HG03469 (cell line): ENCODE results near the gene KCNQ1.

Experiments used
- ATAC-seq: cut with Tn5 transposase; IDR thresholded peaks from one replicate; pipeline ENCODE4 v1.9.1; 2021; ENCODE audit warnings: mild to moderate bottlenecking, moderate library complexity, moderate number of reproducible peaks; ENCODE audit not compliant: unreplicated experiment

Gene KCNQ1, protein sequence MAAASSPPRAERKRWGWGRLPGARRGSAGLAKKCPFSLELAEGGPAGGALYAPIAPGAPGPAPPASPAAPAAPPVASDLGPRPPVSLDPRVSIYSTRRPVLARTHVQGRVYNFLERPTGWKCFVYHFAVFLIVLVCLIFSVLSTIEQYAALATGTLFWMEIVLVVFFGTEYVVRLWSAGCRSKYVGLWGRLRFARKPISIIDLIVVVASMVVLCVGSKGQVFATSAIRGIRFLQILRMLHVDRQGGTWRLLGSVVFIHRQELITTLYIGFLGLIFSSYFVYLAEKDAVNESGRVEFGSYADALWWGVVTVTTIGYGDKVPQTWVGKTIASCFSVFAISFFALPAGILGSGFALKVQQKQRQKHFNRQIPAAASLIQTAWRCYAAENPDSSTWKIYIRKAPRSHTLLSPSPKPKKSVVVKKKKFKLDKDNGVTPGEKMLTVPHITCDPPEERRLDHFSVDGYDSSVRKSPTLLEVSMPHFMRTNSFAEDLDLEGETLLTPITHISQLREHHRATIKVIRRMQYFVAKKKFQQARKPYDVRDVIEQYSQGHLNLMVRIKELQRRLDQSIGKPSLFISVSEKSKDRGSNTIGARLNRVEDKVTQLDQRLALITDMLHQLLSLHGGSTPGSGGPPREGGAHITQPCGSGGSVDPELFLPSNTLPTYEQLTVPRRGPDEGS

DNA sequence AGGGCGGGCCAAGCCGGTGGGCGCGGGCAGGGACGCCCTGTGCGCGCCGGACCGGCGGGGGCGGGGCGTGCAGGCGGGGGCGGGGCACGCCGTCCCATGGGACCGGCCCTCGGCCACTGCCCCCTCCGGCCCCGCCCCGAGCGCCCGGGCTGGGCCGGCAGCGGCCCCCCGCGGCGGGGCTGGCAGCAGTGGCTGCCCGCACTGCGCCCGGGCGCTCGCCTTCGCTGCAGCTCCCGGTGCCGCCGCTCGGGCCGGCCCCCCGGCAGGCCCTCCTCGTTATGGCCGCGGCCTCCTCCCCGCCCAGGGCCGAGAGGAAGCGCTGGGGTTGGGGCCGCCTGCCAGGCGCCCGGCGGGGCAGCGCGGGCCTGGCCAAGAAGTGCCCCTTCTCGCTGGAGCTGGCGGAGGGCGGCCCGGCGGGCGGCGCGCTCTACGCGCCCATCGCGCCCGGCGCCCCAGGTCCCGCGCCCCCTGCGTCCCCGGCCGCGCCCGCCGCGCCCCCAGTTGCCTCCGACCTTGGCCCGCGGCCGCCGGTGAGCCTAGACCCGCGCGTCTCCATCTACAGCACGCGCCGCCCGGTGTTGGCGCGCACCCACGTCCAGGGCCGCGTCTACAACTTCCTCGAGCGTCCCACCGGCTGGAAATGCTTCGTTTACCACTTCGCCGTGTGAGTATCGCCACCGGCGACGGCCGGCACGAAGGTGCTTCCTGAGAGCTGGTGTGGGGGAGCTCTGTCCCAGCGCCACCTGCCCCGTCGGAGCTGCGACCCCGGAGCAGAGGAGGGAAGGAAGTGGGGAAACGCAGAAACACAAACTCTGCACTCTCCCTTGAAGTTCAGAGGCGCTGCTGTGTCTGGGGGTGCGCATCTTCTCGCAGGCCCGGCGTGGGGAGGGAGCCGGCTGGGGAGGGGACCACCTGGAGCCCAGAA is at the start of gene KCNQ1:
Gene KCNQ1, plus strand, starts transcription at position 188 of the 925 bp plus-strand sequence. Its CDS starts 91 bp downstream, at position 279.
- no peak for ATAC-seq

DNA sequence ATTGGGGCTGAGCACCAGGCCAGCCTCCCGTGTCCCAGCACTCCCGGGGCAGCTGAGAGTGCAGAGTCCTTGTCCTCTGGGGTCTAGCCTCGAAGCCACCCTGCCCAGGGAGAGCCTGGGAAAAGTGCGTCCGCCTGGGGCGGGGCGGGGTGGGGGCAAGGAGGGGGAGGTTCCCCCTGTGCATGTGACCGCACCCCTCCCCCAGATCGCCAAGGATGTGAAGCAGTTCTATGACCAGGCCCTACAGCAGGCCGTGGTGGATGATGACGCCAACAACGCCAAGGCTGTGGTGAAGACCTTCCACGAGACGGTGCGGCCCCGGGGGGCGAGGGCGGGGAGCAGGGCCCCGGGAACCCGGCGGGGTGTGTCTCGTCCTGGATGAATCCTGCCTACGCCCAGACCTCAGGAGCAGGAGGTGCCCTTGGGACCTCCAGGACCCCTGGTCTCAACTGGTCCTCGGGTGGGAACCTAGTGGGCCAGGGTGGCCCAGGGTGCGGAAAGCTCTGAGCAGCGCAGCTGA is 49.5 kb upstream of the KCNQ1 start:
- no peak for ATAC-seq

DNA sequence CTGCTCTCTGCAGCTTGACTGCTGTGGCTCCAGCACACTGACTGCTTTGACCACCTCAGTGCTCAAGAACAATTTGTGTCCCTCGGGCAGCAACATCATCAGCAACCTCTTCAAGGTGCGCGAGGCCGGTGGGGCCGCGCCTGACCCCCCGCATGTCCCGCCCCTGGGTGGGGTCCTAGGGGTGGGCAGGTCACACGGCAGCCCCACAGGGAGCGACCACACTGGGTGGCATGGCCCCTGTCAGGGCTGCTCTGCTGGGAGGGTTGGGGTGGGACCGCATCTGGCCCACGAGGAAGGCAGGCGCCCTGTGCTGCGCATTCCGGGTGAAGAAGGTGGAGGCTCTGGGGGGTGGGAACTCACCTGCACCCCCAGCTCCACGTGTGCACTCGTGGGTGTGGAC is 49.0 kb upstream of the KCNQ1 start:
- ATAC-seq, result no peak

DNA sequence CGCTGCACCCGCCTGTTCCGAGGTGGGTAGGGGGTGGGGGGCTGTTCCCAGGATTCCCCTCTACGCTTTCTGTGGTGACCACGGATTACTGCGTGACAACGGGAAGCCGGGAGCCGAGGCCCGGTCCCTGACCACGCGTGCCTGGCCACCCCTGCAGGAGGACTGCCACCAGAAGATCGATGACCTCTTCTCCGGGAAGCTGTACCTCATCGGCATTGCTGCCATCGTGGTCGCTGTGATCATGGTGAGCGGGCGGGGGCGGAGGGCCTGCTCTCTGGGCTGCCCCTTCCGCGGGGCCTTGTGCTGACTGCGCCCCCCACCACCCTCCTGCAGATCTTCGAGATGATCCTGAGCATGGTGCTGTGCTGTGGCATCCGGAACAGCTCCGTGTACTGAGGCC is 48.3 kb upstream of the KCNQ1 start:
- ATAC-seq, result no peak

DNA sequence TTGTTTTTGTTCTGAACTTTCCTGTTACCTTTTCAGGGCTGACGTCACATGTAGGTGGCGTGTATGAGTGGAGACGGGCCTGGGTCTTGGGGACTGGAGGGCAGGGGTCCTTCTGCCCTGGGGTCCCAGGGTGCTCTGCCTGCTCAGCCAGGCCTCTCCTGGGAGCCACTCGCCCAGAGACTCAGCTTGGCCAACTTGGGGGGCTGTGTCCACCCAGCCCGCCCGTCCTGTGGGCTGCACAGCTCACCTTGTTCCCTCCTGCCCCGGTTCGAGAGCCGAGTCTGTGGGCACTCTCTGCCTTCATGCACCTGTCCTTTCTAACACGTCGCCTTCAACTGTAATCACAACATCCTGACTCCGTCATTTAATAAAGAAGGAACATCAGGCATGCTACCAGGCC is 47.8 kb upstream of the KCNQ1 start:
- no peak for ATAC-seq

DNA sequence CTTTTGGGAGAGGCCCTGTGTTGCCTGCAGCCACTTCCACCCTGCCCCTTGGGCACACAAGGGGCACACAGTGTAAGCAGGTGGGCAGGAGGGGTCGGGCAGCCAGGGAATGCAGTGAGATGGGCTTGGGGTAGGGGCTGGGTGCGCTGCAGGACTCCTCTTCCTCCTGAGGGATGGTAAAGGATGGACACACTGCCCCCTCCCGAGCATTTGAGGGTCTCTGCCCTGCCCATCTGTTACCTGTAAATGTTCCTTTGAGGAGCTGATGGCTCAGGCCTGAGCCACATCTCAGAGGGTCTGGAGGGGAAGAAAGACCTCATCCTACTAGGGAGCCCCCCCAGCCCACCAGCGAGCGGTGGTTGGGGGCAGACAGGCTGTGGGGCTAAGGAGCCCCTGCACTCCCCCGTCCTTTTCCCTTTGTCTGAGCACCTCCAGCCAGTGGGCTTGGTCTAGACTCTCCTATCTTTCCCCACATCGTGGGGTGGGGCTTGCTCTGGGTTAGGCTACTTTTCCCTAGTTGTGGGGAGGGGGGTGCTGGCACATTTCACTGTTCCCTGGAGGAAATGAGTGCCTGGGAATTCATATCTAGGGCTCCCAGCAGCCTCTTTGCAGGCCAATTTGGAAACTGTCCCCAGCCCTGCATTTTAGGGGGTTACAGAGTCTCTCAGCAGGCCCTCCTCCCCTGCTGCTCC is 46.0 kb upstream of the KCNQ1 start:
- no peak for ATAC-seq

DNA sequence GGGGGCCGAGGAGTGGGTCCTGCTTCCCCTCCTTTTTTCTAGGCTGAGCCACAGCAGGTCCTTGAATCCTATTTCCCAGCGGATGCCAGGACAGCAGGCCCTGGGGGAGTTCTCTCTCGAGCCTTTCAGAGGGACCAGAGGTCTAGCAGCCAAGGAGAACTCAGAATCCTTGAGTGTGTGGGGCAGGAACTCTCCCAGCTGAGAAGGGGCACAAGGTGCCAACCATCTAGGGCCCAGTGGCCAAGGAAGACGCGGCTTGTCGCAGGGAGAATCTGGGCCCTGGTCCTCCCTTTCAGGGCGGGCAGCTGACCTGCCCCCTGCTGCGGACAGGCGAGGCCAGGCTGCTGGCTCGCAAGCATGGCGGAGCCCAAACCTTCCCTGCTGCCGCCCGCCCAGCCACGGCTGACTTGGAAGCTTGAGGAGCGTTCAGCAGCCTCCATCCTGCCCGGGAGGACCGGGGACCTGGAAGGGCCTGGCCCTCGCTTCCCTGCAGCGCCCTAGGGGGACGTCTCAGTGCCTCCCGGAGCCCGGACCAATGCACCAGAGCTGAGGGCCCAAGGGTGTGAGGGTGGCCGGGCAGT is 45.2 kb upstream of the KCNQ1 start:
- ATAC-seq, result no peak

DNA sequence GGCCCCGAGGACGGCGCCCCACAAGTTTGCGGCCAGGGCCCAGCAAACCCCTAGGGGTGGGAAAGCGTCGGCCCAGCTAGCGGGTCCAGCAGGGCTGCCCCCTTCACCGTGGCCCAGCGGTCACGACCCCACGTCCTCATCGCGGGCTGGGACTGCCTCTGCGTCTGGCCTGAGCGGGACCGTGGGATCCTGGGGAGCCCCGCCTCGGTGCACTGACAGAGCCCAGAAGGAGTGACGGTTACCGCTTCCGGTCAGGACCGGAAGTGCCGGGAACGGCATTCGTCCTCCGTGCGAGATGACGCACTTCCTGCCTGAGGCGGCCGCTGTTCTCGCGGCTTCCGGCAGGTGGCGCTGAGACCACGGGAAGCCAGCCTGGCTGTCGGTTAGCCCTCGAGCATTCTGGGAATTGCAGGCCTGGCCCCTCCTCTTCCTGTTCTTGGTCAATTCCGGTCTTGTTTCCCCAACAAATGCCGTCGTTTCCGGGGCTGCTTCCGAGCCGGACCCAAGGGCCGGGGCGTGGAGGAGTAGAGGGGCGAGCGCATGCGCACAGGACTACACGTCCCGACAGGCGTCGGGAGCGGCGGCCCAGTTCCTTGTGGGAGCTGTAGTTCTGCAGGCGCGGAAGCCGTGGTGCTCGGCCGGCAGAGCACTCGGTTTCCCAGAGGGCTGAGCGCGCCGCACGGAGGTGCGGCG is 44.6 kb upstream of the KCNQ1 start, which contains the start of gene TSSC4:
Gene TSSC4, plus strand, starts transcription at position 682 of the 693 bp plus-strand sequence. CDS start 1,884 bp downstream, outside the sequence.
- ATAC-seq, result peak; percentile 77

DNA sequence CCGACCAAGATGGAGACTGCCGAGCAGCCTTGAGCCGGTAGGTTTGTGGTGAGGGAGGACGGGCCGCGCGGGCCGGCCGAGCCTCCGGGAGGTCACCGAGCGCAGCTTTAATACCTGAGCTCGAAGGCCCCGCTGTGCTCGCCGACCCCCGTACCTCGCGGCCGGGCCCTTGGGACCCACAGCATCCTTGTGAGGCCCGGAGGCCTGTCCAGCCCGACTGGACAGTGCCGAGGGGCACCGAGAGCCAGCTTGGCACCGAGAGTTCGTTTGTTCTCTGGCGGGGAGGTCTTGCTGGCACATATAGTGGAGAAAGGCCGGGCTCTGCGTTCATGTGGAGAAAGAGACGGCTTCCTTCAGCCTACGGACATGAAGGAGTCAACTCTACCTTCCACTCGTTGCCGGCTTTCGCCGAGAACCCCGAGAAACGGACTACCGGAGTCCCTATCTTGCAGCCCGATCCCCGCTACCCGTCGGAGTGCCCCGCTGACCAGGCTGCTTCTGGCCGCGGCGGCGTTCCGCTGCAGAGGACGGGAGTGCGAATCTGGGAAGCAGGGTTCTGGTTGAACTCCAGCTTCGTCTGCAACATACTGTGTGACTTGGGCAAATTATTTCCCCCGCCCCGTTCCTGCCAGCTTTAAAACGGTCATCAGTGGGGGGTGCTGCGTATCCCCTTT is 43.9 kb upstream of the KCNQ1 start:
- no peak for ATAC-seq

DNA sequence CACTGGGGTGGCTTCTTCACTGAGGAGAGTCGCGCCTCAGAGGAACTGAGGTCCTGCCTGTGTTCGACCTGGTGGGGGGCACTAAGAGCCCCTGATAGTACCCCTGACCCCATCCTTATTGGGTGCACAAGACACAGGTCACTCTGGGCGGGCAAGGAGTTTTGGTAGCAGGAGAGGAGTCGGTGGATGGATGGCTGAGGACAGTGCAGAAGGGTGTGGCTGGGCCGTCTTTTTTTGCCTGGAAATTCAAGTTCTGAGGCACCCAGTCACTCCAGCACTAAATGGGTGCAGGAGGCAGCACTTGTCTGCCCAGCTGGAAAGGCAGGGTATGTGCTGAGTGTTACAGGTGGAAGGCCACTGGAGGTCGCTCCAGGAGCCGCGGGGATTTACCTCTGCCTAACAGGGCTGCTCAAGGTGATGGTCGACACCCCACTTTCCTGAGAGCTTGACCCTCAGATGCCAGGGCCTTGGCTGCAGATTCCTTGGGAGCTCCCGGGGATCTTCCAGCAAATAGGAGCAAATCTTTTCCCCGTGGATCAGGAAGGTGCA is 43.3 kb upstream of the KCNQ1 start:
- no peak for ATAC-seq

DNA sequence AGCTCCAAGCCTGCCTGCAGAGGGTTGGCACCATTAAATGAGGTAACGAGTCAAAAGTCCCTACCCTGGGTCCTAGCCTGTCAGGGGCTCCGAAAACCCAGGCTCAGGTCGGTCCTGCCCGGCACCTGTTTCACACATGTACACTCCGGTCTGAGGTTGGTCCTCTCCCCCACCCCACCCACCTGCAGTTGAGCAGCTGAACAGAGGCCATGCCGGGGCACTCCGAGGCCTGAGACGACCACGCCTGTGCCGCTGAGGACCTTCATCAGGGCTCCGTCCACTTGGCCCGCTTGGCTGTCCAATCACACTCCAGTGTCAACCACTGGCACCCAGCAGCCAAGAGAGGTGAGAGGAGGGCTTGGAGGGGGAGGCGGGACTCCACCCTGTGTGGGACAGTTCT is 42.7 kb upstream of the KCNQ1 start:
- no peak for ATAC-seq

DNA sequence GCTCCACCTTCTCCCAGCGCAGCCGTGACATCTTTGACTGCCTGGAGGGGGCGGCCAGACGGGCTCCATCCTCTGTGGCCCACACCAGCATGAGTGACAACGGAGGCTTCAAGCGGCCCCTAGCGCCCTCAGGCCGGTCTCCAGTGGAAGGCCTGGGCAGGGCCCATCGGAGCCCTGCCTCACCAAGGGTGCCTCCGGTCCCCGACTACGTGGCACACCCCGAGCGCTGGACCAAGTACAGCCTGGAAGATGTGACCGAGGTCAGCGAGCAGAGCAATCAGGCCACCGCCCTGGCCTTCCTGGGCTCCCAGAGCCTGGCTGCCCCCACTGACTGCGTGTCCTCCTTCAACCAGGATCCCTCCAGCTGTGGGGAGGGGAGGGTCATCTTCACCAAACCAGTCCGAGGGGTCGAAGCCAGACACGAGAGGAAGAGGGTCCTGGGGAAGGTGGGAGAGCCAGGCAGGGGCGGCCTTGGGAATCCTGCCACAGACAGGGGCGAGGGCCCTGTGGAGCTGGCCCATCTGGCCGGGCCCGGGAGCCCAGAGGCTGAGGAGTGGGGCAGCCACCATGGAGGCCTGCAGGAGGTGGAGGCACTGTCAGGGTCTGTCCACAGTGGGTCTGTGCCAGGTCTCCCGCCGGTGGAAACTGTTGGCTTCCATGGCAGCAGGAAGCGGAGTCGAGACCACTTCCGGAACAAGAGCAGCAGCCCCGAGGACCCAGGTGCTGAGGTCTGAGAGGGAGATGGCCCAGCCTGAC is 41.7 kb upstream of the KCNQ1 start:
- ATAC-seq, result no peak

DNA sequence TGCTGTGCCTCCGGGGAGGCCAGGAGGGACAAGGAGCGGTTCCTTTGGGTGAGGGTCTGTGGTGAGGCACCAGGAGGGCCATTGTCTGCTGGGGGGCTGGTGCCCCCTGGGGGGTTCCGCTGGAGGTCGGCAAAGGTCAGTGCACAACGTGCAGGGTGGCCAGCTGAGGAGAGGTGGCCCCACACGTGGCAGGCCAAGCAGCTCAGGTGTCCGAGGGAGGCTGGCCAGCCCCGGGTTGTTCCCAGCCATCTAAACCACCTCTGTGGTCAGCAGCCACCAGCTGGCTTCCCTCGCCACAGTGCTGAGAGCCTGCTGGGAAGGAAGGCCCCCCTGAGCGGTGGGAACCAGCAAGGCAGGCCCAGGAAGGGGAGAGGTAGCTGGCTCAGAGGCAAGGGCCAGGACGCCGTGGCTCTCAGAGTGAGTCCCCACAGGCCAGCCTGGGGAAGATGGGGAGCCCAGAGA is 40.0 kb upstream of the KCNQ1 start:
- no peak for ATAC-seq

DNA sequence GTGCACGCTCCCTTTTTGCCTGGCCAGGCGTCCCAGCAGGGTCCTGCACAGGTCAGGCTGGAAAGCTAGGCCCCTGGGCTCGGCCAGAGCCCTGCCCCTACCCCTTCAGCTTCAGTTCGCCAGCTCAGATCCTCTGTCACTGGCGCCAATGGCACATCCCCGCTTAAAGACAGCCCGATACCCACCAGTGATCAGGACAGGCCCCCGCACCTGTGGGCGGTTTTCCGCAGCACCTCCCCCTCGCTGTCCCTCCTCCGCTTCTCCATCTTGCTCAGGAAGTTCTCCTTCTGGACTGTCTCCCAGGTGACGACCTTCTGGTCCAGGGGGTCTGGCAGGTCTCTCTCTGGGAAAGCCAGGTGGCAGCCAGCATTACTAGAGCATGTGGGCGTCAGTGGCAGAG is 38.4 kb upstream of the KCNQ1 start:
- ATAC-seq, result no peak

DNA sequence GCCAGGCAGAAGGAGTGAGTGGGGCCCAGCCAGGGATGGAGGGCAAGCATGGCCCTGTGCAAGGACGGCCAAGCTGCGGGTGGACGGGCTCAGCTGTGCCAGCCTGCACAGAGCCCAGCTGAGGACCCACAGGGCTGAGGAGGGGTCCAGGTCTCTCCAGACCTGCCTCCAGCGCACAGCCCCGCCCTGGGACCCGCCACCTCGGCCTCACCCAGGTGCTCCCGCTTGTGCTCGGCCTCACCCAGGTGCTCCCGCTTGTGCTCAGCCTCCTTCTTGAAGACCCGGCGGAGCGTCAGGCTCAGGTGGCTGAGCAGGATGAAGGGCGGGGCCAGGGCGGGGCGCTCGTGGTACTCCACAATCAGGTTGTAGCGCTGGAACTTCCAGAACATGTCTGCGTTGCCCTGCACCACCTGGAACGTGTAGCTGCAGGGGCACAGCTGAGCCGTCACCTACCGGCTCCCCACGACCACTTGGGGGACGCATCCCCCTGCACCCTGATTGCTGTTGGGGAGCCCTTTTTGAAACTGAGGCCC is 37.9 kb upstream of the KCNQ1 start:
- ATAC-seq, result no peak

DNA sequence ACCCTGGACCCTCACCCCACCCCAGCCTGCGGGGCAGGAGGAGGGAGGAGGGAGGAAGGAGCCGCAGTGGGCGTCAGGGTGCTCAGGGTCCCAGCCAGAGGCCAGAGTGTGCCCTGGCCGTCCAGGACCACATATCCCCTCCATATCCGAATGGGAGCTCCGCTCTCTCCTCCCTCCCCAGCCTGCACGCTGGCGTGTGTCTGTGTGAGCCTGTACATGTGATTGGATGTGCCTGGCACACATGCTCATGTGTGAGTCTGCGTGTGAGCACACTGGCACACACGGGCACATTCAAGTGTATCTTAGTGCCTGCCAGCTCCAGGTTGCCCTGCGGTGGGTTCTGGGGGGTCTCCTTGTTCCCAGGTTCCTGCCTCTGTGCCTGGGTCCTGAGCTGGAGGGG is 36.1 kb upstream of the KCNQ1 start:
- no peak for ATAC-seq

DNA sequence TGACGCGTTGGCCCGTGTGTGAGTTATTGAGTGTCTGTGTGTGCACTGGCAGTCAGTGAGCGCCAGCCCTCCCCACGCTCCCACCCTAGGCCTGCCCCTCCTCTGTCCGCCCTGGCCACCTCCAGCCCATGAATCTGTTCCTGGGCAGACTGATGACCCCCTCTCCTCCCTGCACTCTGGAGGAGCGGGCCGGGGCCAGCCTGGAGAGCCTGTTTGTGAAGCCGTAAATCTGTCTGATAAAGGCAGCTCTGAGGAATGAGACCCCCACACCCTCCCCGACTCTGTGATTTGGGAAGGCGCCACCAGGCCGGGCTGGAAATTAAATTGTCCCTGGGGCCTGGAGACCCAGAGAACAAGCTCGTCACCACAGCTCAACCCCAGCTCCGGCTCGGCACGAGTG is 35.7 kb upstream of the KCNQ1 start:
- no peak for ATAC-seq
